Ishikawa (cell line): Measurements from ENCODE around the gene ADGRL2.
A peak's percentile ranks its signal among the peaks of the same experiment; 100 is the strongest.

Source experiments
- CEBPB ChIP-seq: IDR thresholded peaks from 2 replicates; pipeline ENCODE4 v1.6.1; 2012
- CREB1 ChIP-seq: IDR thresholded peaks from 2 replicates; pipeline ENCODE4 v1.6.1; 2012; ENCODE audit warnings: low read depth
- EGR1 ChIP-seq: IDR thresholded peaks from 2 replicates; pipeline ENCODE4 v1.6.1; 2012
- EP300 ChIP-seq: IDR thresholded peaks from 2 replicates; pipeline ENCODE4 v1.6.1; 2012; ENCODE audit warnings: borderline replicate concordance
- FOXM1 ChIP-seq: IDR thresholded peaks from 2 replicates; pipeline ENCODE4 v1.6.1; 2012; ENCODE audit warnings: low read depth, borderline replicate concordance
- NFIC ChIP-seq: IDR thresholded peaks from 2 replicates; pipeline ENCODE4 v1.6.1; 2012
- RAD21 ChIP-seq: IDR thresholded peaks from 2 replicates; pipeline ENCODE4 v1.6.1; 2012; ENCODE audit warnings: low read depth
- TAF1 ChIP-seq: IDR thresholded peaks from 2 replicates; pipeline ENCODE4 v1.6.1; 2012; ENCODE audit warnings: low read depth, mild to moderate bottlenecking
- TCF12 ChIP-seq: IDR thresholded peaks from 2 replicates; pipeline ENCODE4 v1.6.1; 2012; ENCODE audit warnings: low read depth
- TEAD4 ChIP-seq: IDR thresholded peaks from 2 replicates; pipeline ENCODE4 v1.6.1; 2012
- YY1 ChIP-seq: IDR thresholded peaks from 2 replicates; pipeline ENCODE4 v1.6.1; 2012; ENCODE audit warnings: low read depth
- ZBTB7A ChIP-seq: IDR thresholded peaks from 2 replicates; pipeline ENCODE4 v1.6.1; 2012; ENCODE audit warnings: low read depth
- TF ChIP-seq, protein P1 (sequence below): IDR thresholded peaks from 2 replicates; pipeline ENCODE4 v1.6.1; 2012; ENCODE audit warnings: low read depth, mild to moderate bottlenecking
- TF ChIP-seq, protein P2 (sequence below): IDR thresholded peaks from 2 replicates; pipeline ENCODE4 v1.6.1; 2012
- TF ChIP-seq, protein P3 (sequence below): IDR thresholded peaks from 2 replicates; pipeline ENCODE4 v1.6.1; 2012

The ADGRL2 gene

DNA sequence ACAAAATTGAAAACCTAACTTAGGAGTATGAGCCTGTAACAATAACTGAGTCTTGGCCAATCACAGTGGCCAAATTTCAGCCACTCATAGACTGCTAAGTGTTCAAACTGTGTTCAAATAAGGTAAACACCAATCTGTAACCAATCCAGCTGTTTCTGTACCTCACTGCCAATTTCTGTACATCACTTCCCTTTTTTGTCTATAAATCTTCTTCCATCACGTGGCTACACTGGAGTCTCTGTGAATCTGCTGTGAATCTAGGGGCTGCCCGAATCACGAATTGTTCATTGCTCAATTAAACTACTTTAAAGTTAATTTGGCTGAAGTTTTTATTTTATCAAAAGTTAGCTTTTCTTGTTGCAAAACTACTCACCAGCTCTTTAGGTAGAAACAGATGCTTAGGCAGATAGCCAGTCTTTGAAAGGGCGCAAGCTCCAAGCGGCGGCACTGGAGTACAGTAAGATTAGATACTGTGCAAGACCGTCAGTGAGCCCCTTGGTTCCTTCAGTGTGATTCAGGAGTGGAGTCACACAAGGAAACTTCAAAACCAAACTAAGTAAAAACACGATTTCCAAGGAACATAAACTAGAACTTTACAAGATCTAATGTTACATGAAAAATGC lies 43.2 kb upstream of the ADGRL2 start:
- TF ChIP-seq, protein P1, sequence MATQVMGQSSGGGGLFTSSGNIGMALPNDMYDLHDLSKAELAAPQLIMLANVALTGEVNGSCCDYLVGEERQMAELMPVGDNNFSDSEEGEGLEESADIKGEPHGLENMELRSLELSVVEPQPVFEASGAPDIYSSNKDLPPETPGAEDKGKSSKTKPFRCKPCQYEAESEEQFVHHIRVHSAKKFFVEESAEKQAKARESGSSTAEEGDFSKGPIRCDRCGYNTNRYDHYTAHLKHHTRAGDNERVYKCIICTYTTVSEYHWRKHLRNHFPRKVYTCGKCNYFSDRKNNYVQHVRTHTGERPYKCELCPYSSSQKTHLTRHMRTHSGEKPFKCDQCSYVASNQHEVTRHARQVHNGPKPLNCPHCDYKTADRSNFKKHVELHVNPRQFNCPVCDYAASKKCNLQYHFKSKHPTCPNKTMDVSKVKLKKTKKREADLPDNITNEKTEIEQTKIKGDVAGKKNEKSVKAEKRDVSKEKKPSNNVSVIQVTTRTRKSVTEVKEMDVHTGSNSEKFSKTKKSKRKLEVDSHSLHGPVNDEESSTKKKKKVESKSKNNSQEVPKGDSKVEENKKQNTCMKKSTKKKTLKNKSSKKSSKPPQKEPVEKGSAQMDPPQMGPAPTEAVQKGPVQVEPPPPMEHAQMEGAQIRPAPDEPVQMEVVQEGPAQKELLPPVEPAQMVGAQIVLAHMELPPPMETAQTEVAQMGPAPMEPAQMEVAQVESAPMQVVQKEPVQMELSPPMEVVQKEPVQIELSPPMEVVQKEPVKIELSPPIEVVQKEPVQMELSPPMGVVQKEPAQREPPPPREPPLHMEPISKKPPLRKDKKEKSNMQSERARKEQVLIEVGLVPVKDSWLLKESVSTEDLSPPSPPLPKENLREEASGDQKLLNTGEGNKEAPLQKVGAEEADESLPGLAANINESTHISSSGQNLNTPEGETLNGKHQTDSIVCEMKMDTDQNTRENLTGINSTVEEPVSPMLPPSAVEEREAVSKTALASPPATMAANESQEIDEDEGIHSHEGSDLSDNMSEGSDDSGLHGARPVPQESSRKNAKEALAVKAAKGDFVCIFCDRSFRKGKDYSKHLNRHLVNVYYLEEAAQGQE, result no peak
- no peak for TF ChIP-seq RAD21
- TF ChIP-seq, protein P2, sequence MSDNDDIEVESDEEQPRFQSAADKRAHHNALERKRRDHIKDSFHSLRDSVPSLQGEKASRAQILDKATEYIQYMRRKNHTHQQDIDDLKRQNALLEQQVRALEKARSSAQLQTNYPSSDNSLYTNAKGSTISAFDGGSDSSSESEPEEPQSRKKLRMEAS, result no peak
- no peak for TF ChIP-seq TAF1
- TF ChIP-seq EP300, result no peak
- TF ChIP-seq, protein P3, sequence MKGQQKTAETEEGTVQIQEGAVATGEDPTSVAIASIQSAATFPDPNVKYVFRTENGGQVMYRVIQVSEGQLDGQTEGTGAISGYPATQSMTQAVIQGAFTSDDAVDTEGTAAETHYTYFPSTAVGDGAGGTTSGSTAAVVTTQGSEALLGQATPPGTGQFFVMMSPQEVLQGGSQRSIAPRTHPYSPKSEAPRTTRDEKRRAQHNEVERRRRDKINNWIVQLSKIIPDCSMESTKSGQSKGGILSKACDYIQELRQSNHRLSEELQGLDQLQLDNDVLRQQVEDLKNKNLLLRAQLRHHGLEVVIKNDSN, result no peak
- TF ChIP-seq NFIC, result no peak
- no peak for TF ChIP-seq EGR1
- TF ChIP-seq CREB1, result no peak

DNA sequence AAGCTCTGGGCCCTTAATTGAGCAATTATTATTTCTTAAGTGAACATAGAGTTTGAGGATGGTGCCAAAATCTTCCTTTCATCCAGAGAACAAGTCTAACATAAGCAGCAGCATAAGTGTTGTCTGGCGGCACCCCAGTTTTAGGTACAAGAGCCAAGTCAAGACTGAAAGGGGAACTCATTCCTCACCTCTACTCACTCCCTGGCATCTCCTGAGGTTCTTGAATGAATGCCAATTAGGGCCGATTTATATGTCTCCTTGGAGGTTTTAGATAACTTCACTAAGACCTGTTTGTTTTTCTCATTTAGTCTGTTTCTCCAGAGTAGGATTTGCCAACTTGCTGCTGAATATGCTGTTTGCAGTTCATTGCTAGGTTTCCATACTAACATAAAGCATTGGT lies 42.6 kb upstream of the ADGRL2 start:
- TF ChIP-seq NFIC, result peak; percentile 67; the same call in 1 of the 2 replicates
- no peak for TF ChIP-seq EP300
- TF ChIP-seq, protein P3, result no peak
- TF ChIP-seq FOXM1, result no peak
- no peak for TF ChIP-seq TEAD4

DNA sequence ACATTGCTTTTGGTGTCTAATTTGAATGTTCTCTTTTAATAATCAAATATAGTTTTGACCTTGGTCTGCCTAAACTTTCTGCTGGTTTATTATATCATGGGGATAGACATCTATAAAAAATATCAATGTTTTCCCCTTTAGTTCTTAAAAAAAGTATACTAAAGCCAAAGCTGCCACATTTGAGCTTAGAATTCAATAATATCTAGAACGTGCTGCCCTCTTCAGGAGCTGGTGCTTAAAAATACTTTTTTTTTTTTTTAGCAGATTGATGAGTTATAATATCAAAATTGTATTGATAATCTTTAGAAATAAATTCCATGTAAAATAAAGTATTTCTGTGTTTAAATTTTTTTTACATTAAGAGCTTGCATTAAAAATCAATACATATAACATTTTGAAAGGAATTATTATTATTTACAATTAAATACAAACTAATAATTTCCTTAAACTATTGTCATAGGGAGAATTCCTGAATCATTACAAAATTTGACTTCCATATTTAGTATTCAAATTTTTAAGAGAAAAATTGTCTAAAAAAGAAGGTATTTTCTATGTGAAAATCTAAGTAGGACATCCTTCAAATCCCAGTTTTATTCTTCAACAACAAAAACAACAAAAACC lies 40.1 kb upstream of the ADGRL2 start:
- TF ChIP-seq RAD21, result peak; percentile 54
- TF ChIP-seq TAF1, result no peak
- no peak for TF ChIP-seq FOXM1
- TF ChIP-seq EGR1, result no peak
- no peak for TF ChIP-seq NFIC
- no peak for TF ChIP-seq CREB1
- TF ChIP-seq CEBPB, result no peak

DNA sequence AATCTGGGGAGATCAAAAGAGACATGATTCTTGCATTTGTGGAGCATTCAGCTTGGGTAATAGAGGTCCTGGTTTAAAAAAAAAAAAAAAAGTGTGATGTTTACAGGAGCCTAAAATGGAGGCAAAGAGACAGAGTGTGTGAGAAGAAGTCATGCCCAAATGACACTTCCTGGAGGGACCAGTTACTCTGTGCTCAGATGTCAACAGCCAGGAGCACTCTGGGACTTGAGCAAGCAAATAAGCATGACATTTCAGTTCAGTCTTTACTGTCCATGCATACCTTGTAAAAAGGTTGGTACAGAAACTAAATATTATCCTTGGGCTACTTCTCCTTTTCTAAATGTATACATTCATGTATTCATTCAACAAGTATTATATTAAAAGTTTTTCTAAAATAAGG lies 25.2 kb upstream of the ADGRL2 start:
- TF ChIP-seq TEAD4 (no peak), CREB1 (no peak), ZBTB7A (no peak), FOXM1 (no peak), TCF12 (no peak), YY1 (no peak), RAD21 (no peak), EP300 (no peak)
- TF ChIP-seq, protein P1, result no peak
- TF ChIP-seq, protein P2, result no peak

DNA sequence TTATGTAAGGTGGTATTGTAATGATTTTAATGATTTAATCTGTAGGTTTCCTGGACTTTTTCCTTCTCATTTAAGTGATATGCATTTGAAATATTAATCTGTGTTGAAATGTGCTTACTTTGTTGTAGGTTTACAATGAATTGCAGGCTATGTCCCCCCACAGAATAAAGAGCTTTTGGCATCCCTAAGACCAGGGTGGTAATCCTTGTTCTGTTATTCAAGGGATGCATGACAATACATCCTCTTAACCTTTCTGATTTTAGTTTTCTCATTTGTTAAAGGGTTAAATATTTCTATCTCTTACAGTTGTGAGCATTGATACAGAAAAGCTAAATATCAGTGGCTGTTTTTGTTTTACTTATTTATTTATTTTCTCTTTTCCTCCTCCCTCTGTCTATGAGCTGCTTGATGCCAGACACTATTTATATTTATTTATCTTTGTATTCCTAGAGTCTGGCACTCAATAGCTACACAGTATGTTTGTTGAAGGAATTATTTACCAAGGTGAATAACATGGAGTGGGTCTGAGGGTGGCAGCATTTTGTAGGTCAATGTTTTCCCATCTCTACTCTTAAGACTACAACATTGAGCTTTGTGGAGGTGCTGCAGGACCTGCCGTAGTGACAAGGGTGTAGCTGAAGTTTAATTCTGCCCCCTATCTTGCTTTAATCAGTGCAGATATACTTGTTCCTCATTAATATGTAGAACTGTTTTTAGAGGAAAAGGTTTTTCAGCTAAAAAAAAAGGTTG lies 19.9 kb upstream of the ADGRL2 start:
- TF ChIP-seq ZBTB7A, result no peak
- TF ChIP-seq FOXM1, result no peak
- TF ChIP-seq TCF12, result no peak
- TF ChIP-seq, protein P2, result no peak
- no peak for TF ChIP-seq EGR1
- TF ChIP-seq CEBPB, result no peak
- TF ChIP-seq, protein P3, result no peak
- TF ChIP-seq RAD21, result no peak
- TF ChIP-seq TEAD4, result no peak
- no peak for TF ChIP-seq EP300
- TF ChIP-seq, protein P1, result no peak
- TF ChIP-seq CREB1, result no peak
- TF ChIP-seq NFIC, result no peak
- no peak for TF ChIP-seq YY1
- no peak for TF ChIP-seq TAF1
